Smooth muscle cell (in vitro differentiated cells): ENCODE results near the gene SIKE1. TPM values are rescaled to one million over a fixed set of nuclear protein-coding genes. Genes with fewer than 3 reads are reported as not detected.
A peak's percentile ranks its signal among the peaks of the same experiment; 100 is the strongest.
"Not testable (repeated sequence)": the region's sequence is repeated elsewhere in the genome, so short reads cannot be mapped to it uniquely, and the experiment has no call there.

ENCODE experiments used
- DNase-seq: peaks from one replicate; lab custom pipeline; 2025; ENCODE audit not compliant: unreplicated experiment; lab: John Stamatoyannopoulos, UW
- H2AFZ ChIP-seq: fragments of 200-600 bp; sonication (generic); 2 replicates; pipeline ENCODE4 v1.6.0; 2016; ENCODE audit warnings: antibody characterized with exemption, low read depth, mild to moderate bottlenecking
- H3F3A ChIP-seq: fragments of 200-600 bp; sonication (generic); 2 replicates; pipeline ENCODE4 v1.6.0; 2017; ENCODE audit warnings: antibody characterized with exemption, low read depth
- H3K27ac ChIP-seq: fragments of 200-600 bp; sonication (generic); 2 replicates; pipeline ENCODE4 v1.5.1; 2016; ENCODE audit warnings: low read depth, mild to moderate bottlenecking
- H3K27me3 ChIP-seq: fragments of 200-600 bp; sonication (generic); 2 replicates; pipeline ENCODE4 v1.6.1; 2016; ENCODE audit warnings: low read depth, mild to moderate bottlenecking
- H3K36me3 ChIP-seq: fragments of 200-600 bp; sonication (generic); 2 replicates; pipeline ENCODE4 v1.5.1; 2016; ENCODE audit warnings: low read depth
- H3K4me1 ChIP-seq: fragments of 200-600 bp; sonication (generic); 2 replicates; pipeline ENCODE4 v1.5.1; 2016; ENCODE audit warnings: low read depth
- H3K4me2 ChIP-seq: fragments of 200-600 bp; sonication (generic); 2 replicates; pipeline ENCODE4 v1.6.0; 2016; ENCODE audit warnings: mild to moderate bottlenecking
- H3K4me3 ChIP-seq: fragments of 200-600 bp; sonication (generic); 2 replicates; pipeline ENCODE4 v1.5.1; 2016; ENCODE audit warnings: mild to moderate bottlenecking
- H3K79me2 ChIP-seq: fragments of 200-600 bp; sonication (generic); 2 replicates; pipeline ENCODE4 v1.6.0; 2016; ENCODE audit warnings: low read depth, mild to moderate bottlenecking
- H3K9ac ChIP-seq: fragments of 200-600 bp; sonication (generic); 2 replicates; pipeline ENCODE4 v1.6.0; 2016; ENCODE audit warnings: low read depth
- H3K9me3 ChIP-seq: fragments of 200-600 bp; sonication (generic); replicated peaks from 2 replicates; pipeline ENCODE4 v1.5.1; 2016; ENCODE audit warnings: low read depth
- H4K20me1 ChIP-seq: fragments of 200-600 bp; sonication (generic); 2 replicates; pipeline ENCODE4 v1.6.0; 2016; ENCODE audit warnings: low read depth
- CTCF ChIP-seq: fragments of 200-600 bp; sonication (generic); IDR thresholded peaks from 2 replicates; pipeline ENCODE4 v1.5.1; 2017; ENCODE audit warnings: borderline replicate concordance, mild to moderate bottlenecking, antibody characterized with exemption; ENCODE audit not compliant: insufficient read depth, poor library complexity, severe bottlenecking
- WGBS: methylation state at CpG from one replicate; pipeline ENCODE4 v1.1.7; 2016; ENCODE audit warnings: low lambda C conversion rate; 5-methylcytosine and 5-hydroxymethylcytosine counted together
- polyA plus RNA-seq: library from polyadenylated mRNA; unstranded; fragments of >200 nt; fragmentation: Nextera tagmentation; extraction: Ambion mirVana; gene quantifications from 2 replicates; pipeline ENCODE4 v1.2.1, GENCODE V29; 2016
- total RNA-seq: library from RNA; depleted of rRNA; stranded (reverse); fragments of >200 nt; gene quantifications from 2 replicates; pipeline ENCODE4 v1.2.3, GENCODE V29; 2014

Gene SIKE1
- total and polyA plus RNA-seq, 2 experiments from 2014 or later = 37.0 to 70.5 TPM

DNA sequence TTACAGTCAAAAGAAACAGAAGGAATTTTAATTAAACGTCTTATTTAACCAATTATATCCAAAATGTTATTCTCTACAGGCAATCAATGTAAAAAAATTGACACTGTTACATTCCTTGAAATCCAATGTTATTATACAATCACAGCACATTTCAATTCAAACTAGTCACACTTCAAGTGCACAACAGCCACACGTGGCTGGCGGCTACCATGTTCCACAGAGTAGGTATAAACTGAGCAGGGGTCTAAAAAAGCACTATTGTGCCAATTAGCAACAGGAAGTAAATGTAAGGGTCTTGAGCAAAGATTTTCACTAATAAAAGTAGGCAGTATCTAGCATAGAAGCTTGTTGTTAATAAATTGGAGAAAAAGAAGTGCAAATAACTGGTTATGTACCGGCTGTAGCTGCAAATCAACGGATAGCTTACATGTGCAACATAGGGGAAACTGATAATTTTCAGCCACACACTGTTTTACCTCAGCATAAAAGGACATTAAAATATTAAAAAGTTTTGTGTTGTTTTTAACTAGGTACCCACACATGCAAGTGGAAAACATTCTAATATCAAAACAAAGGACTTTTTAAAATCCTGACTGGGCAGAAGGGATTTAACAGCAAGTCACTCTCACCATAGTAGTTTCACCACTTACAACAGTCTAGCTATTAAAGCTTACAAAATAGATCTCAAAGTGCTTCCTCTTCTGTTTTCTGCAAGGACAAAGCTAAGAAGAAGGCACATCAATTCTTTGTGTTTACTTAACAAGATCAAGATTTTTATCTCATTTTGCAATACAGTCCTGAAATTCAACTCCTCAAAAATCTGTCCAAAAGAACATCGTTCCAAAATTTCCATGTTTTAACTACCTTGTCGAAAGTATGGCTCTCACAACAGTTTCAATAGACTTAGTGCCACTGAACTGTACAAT, 25.2 kb downstream of the SIKE1 start:
- H3K9ac ChIP-seq = peak overlapping the region; percentile 100

GRCh38 chr1:114753702-114754101, 26.8 kb downstream of the SIKE1 start:
- not testable (repeated sequence) for H3K4me3 ChIP-seq, H3K27ac ChIP-seq, H3K27me3 ChIP-seq, H3K9me3 ChIP-seq, H3F3A ChIP-seq, DNase-seq, H3K9ac ChIP-seq, H2AFZ ChIP-seq
- H3K4me2 ChIP-seq = peak overlapping the region; percentile 17
- peaks cover 86% of the 10 kb centered on the region for H4K20me1 ChIP-seq
- peaks cover 86% of the 10 kb centered on the region for H3K79me2 ChIP-seq
- WGBS = 93% methylated on average over 6 of the region's 6 CpGs
- H3K36me3 ChIP-seq = peaks cover 12% of the 10 kb centered on the region
- H3K4me1 ChIP-seq = peaks cover 30% of the 10 kb centered on the region

More for the DNA sequence above, 25.2 kb downstream of the SIKE1 start:
- Histone ChIP-seq H3K9me3 (no peaks in the 10 kb centered on the region), H3K36me3 (no peaks in the 10 kb centered on the region), H3K4me2 (peak overlapping the region; percentile 95), H3K27ac (peak overlapping the region; percentile 99), H3K4me1 (peaks cover 30% of the 10 kb centered on the region), H3K4me3 (peak overlapping the region; percentile 83), H3K79me2 (peaks cover 70% of the 10 kb centered on the region), H3F3A (peaks cover 3% of the 10 kb centered on the region), H4K20me1 (peaks cover 70% of the 10 kb centered on the region), H3K27me3 (no peaks in the 10 kb centered on the region), H2AFZ (no peak overlapping the region)
- 77% methylated on average over 7 of the region's 7 CpGs for WGBS
- no peak for DNase-seq
- no peak for TF ChIP-seq CTCF

DNA sequence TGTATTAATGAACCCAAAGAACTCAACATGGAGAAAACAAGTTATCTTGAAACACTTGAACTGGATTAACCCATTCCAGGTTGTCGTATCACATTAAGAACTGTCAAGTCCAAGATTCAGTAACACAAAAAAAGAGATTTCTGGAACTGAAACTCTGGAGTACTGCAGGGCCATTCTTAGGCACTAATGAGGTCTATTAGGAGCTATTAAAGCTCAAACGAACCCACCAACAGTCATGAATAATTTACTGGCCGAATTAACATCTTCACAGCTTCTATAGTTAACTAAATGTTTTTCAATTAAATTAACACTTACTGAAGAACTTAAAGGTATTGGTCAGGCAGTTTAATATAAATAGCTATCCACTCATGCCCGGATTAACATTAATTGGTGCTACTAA, 27.3 kb downstream of the SIKE1 start:
- Histone ChIP-seq H3K27ac (no peak overlapping the region), H3K4me3 (no peak overlapping the region), H2AFZ (no peak overlapping the region), H4K20me1 (peaks cover 91% of the 10 kb centered on the region), H3K4me1 (peaks cover 27% of the 10 kb centered on the region), H3K27me3 (no peaks in the 10 kb centered on the region), H3K79me2 (peaks cover 91% of the 10 kb centered on the region), H3F3A (peaks cover under 1% of the 10 kb centered on the region), H3K9me3 (no peaks in the 10 kb centered on the region), H3K4me2 (peak overlapping the region; percentile 17), H3K9ac (no peak overlapping the region), H3K36me3 (peaks cover 12% of the 10 kb centered on the region)
- TF ChIP-seq CTCF = no peak
- DNase-seq = no peak
- 67% methylated on average over 4 of the region's 4 CpGs for WGBS

DNA sequence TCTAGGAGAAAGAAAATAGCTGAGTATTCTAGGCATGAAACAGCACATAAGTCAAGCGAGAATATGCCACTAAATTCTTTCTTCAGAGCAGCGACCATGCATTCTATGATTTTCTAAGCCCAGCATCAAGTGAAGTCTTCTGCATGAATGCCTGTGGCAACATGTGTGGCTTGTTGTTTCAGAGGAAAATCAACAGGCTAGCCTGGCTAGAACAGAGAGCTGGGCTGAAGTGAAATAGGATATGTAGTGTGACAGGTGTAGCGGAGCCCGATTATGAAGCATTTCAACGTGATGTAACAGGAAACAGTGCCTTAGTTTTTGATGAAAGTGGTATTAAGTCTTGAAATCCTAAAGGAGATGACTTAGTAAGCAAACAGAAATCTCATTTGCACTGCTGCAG, 29.7 kb downstream of the SIKE1 start:
- DNase-seq = no peak
- Histone ChIP-seq H3K27me3 (no peaks in the 10 kb centered on the region), H3K27ac (peak overlapping the region; percentile 29), H3K4me1 (peaks cover 18% of the 10 kb centered on the region), H3K9me3 (no peaks in the 10 kb centered on the region), H4K20me1 (peaks cover 100% of the 10 kb centered on the region), H2AFZ (no peak overlapping the region), H3F3A (no peaks in the 10 kb centered on the region), H3K4me2 (no peak overlapping the region), H3K36me3 (peaks cover 12% of the 10 kb centered on the region), H3K79me2 (peaks cover 100% of the 10 kb centered on the region), H3K9ac (no peak overlapping the region), H3K4me3 (no peak overlapping the region)
- no peak for TF ChIP-seq CTCF
- 86% methylated on average over 5 of the region's 5 CpGs for WGBS
